Suppressor macrophage (primary cell): ENCODE results near the gene ESPL1.

Source experiments
- DNase-seq, 4 experiments: peaks; one replicate each; pipeline ENCODE4 v3.0.0-alpha.2; 2020 to 2022

The ESPL1 gene

GRCh38 chr12:53340398-53340797 lies 72.3 kb downstream of the ESPL1 start:
- DNase-seq, result no peak
